ENCODE results near the gene PRADC1.

PRADC1 gene

DNA sequence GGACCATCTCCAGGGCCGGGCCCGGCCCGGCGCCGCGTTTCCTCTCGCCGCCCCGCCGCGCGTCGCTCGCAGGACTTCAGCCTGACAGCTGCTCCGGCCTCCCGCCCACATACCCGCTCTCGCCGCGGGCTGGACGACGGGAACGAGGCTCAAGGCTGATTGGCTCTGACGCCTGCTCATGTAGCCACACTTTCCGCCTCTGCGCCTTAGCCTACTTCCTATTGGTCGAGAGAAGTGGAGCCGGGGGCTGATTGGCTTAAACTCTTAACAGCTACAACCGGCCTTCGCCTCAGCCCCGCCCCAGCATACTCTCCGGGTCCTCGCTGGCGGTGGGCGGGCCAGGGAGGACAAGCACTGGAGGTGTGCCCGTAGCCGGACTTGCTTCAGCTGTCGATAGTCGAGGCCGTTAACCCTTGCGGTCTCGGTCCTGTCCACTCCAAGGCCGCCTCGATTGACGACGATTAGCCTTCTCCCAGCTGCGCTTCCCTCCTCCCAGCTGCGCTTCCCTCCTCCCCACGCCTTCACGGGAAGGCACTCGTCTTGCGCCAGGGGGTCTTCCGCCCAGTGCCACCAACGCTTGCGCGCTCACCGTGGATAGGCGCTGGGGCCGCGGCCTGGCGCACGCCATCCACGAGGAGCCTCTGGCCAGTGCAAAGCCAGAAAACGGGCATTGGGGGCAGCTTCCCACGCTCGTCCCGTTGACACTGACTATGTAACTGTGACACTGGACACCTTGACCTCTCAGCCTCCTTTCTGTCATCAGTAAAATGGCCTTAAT, at the start of gene PRADC1:
PRADC1 (minus strand) TSS at position 86 of the 778 bp plus-strand sequence; CDS start at position 7, 79 bp downstream.
- peak within 1 kb of the TSS; percentile 97 for H3K27ac Mint-ChIP-seq
- peak within 1 kb of the TSS; percentile 100 for H3K4me3 Mint-ChIP-seq
- H3K4me1 Mint-ChIP-seq (ENCODE audit: low read depth): peaks cover 31% of the 10 kb centered on the region
- no peaks in the 10 kb centered on the region for H3K9me3 Mint-ChIP-seq (ENCODE audit: low read depth)
- H3K36me3 Mint-ChIP-seq: peaks cover 11% of the 10 kb centered on the region
- H3K27me3 Mint-ChIP-seq: no peaks in the 10 kb centered on the region

DNA sequence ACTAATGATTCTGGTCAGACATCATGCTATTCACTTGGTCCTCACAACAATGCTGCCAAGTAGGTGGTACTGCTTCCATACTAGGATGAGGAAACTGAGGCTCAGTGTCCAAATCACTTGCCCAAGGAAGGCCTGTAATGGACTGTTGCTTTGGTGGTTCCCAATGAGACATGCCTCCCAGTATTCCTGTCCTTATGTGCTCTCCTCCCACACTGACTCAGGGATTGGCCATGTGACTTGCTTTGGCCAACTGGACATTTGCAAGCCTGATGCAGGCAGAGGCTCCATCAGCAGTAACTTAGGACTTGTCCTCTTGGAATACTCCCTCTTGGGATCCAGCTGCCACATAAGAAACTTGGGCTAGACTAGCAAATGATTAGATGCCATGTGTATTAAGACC, 48.2 kb upstream of the PRADC1 start:
- Mint-ChIP-seq H3K27ac (no peak overlapping the region), H3K4me1 (ENCODE audit: low read depth) (peaks cover 40% of the 10 kb centered on the region), H3K9me3 (ENCODE audit: low read depth) (no peaks in the 10 kb centered on the region), H3K27me3 (no peaks in the 10 kb centered on the region), H3K36me3 (peaks cover 11% of the 10 kb centered on the region), H3K4me3 (no peak overlapping the region)

DNA sequence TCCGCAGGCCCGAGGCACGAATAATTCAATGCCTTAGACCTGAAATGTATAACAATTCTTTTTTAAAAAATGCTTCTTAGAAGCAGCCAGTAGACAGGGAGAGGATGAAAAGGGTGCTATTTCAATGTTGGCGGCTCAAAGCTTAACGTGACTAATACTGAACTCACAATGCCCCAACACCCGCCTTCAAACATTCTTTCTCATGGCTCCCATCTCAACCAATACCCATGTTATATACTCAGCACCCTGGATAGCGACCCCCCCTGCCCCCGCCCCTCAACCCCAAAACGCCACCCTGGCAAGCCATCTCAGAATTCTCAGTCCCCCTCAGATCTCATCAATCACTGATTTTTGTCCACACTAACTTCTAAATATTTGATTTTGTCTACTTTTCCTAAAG, 46.8 kb upstream of the PRADC1 start:
- Mint-ChIP-seq H3K36me3 (peaks cover 11% of the 10 kb centered on the region), H3K27ac (no peak overlapping the region), H3K27me3 (no peaks in the 10 kb centered on the region), H3K4me1 (ENCODE audit: low read depth) (peaks cover 28% of the 10 kb centered on the region), H3K4me3 (no peak overlapping the region), H3K9me3 (ENCODE audit: low read depth) (no peaks in the 10 kb centered on the region)

DNA sequence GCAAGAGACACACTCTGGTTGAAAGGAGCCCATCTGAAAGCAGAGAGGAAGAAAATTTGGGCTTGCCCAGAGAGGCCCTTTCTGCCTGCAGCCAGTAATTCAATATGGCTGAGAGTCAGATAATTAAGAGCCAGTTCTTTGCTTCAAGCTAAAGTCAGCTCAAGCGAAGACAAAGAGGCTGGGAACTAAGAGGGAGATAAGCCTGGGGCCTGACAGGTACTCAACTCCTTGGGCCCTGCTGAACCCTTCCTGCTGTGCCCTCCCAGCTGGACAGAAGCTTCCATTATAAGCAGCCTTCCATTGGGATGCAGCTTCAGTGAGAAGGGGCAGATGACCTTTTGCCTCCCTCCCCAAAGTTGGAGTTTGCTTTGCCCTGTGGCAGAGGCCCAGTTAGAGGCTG, 39.2 kb upstream of the PRADC1 start:
- no peaks in the 10 kb centered on the region for H3K9me3 Mint-ChIP-seq (ENCODE audit: low read depth)
- H3K27me3 Mint-ChIP-seq: no peaks in the 10 kb centered on the region
- H3K27ac Mint-ChIP-seq: no peak overlapping the region
- peaks cover 18% of the 10 kb centered on the region for H3K4me1 Mint-ChIP-seq (ENCODE audit: low read depth)
- no peak overlapping the region for H3K4me3 Mint-ChIP-seq
- H3K36me3 Mint-ChIP-seq: peaks cover 10% of the 10 kb centered on the region

DNA sequence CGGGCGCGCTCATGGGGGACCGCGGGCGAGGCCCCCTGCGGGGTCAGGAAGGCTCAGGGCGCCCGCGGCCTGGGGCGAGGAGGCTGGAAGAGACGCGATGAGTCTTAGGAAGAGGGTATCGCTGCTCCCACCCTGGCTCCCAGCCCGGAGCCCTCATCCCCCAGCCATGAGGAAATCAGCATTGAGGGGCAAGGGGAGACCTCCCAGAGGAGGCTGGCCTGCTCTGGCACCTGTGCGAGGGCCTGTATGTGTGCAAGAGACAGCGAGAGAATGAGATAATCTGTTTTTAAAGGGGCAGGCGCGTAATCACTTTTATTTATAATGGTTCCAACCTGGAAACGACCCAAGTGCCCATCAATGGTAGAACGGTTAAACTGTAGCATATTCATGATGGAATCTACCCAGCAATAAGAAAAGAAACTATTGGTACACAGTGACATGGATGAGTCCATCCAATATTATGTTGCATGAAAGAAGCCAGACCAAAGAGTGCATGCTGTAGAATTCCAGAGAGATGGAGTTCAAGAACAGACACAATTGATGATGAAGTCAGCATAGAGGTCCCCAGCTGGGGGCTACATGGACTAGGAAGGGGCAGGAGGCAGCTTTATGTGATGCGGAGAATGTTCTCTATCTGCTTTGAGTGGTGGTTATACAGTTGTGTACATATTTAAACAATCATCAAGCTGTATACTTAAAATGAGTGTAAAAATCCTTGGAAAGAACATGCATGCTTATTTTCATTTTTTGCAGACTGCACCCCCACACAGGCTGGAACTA, 36.8 kb upstream of the PRADC1 start:
- H3K27ac Mint-ChIP-seq: no peak overlapping the region
- H3K27me3 Mint-ChIP-seq: no peaks in the 10 kb centered on the region
- peaks cover 13% of the 10 kb centered on the region for H3K36me3 Mint-ChIP-seq
- peaks cover 24% of the 10 kb centered on the region for H3K4me1 Mint-ChIP-seq (ENCODE audit: low read depth)
- no peaks in the 10 kb centered on the region for H3K9me3 Mint-ChIP-seq (ENCODE audit: low read depth)
- H3K4me3 Mint-ChIP-seq: peak overlapping the region; percentile 70

DNA sequence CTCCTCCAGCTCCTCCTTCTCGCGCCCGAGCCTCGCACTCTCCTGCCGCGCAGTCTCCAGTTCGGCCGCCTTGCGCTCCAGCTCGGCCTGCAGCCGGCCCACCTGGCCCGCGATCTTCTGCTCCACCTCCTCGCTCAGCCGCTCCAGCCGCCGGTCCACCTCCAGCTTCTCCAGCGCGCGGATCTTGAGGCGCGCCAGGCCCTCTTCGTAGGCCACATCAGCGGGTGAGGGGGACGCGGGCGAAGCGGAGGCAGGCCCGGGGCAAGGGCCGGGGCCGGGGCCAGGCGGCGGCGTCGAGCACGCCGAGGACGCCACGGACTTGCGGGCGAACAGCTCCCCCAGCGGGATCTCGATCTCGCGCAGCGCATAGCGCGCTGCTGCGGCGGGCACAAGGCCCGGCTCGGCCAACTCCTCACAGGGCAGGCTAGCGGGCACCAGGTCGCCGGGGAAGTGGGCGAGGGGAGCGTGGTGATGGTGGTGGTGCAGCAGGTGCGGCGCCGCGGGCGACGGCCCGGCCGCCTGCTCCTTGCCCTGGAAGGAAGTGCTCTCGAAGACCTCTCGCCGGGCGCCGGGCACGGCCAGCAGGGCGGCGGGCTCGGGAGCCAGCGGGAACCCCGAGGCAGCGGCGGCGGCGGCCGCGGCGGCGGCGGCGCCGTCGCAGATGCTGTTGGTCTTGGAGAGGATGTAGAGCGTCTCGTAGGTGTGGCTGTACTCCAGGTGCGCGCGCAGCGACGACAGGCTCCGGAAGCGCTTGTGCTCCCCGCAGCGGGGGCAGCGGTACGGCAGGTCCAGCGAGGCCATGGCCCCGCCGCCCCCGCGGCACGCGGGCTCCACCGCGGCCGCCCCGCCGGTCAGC, 36.0 kb upstream of the PRADC1 start:
- H3K4me1 Mint-ChIP-seq (ENCODE audit: low read depth): peaks cover 24% of the 10 kb centered on the region
- H3K36me3 Mint-ChIP-seq: peaks cover 13% of the 10 kb centered on the region
- peak overlapping the region; percentile 71 for H3K4me3 Mint-ChIP-seq
- no peaks in the 10 kb centered on the region for H3K27me3 Mint-ChIP-seq
- H3K27ac Mint-ChIP-seq: no peak overlapping the region
- H3K9me3 Mint-ChIP-seq (ENCODE audit: low read depth): no peaks in the 10 kb centered on the region

DNA sequence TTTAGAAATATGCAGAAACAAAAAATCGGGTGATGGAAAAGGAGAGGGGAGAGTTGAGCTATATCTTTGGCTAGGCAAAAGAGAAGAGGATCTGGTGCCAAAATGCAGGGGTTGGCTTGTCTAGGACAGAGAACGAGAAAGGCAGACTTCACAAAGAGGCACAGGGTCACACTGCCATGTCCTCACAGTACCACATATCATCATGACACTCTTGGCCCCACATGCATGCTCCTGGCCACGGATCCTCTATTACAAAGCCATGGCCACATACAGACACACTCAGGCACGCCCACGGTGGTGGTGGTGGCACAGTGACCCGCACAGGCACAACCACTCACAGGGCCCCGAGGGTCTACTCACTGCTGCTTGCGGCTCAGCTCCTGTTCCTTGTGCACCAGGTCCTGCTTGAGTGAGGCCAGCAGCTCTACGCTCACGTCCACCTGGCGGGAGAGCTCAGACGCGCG, 35.4 kb upstream of the PRADC1 start:
- no peaks in the 10 kb centered on the region for H3K27me3 Mint-ChIP-seq
- H3K27ac Mint-ChIP-seq: peak overlapping the region; percentile 61
- H3K4me1 Mint-ChIP-seq (ENCODE audit: low read depth): peaks cover 24% of the 10 kb centered on the region
- H3K36me3 Mint-ChIP-seq: peaks cover 11% of the 10 kb centered on the region
- no peaks in the 10 kb centered on the region for H3K9me3 Mint-ChIP-seq (ENCODE audit: low read depth)
- H3K4me3 Mint-ChIP-seq: peak overlapping the region; percentile 71

DNA sequence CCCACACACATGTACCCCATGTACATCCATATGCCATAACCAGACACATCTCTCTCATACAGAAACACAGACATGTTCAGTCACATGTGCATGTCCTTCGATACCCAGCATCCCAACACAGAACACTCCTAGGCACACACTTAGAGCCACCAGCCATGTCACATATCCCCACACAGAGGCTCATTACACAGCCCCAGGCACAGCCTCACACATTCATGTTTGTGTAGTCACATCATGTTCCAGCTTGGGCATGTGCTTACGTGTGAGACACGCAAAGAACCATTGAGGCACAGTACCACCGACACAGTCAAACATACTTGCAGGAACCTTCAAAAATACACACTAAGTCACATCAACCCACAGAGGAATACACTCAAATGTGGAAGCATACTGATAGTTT, 34.0 kb upstream of the PRADC1 start:
- Mint-ChIP-seq H3K36me3 (peaks cover 11% of the 10 kb centered on the region), H3K4me1 (ENCODE audit: low read depth) (peaks cover 24% of the 10 kb centered on the region), H3K27me3 (no peaks in the 10 kb centered on the region), H3K9me3 (ENCODE audit: low read depth) (no peaks in the 10 kb centered on the region), H3K4me3 (no peak overlapping the region), H3K27ac (peak overlapping the region; percentile 1)

DNA sequence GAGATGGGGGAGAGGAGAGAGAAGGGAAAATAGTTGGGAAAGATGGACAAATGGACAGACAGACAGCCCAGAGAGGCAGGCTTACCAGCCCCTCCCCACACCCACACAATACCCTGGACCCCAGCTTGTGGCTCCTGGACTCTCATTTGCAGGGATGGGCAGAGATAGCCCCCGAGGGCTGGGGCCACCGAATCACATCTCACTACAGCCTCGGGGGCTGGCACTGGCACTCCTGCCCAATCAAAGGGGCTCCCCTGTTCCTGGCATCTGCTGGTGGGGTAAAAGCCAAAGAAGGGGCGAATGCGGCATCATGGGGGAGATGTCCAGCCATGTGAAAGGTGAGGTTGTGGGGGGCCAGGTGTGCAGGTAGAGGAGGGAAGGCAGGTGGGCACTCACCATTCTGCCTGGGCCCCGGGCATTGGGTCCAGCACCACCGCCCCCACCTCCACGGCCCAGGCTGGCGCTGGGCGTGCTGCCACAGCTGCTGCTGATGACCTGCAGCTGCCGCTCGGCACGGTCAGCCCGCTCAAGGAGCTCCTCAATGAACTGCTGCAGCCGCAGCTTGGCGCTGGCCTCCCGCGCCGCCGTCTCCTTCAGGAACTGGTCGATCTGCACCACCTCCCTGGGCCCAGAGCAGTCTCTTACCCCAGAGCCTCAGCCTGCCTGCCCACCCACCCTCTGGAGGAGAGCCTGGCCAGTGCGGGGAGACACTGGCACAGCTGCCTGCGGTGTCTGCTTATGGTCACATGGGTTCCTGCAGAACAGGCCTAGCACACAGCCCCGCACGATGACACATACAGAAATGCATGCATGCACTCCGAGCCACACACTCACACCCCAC, 33.2 kb upstream of the PRADC1 start:
- Mint-ChIP-seq H3K27me3 (no peaks in the 10 kb centered on the region), H3K9me3 (ENCODE audit: low read depth) (no peaks in the 10 kb centered on the region), H3K4me1 (ENCODE audit: low read depth) (peaks cover 24% of the 10 kb centered on the region), H3K36me3 (peaks cover 13% of the 10 kb centered on the region), H3K27ac (no peak overlapping the region), H3K4me3 (no peak overlapping the region)

DNA sequence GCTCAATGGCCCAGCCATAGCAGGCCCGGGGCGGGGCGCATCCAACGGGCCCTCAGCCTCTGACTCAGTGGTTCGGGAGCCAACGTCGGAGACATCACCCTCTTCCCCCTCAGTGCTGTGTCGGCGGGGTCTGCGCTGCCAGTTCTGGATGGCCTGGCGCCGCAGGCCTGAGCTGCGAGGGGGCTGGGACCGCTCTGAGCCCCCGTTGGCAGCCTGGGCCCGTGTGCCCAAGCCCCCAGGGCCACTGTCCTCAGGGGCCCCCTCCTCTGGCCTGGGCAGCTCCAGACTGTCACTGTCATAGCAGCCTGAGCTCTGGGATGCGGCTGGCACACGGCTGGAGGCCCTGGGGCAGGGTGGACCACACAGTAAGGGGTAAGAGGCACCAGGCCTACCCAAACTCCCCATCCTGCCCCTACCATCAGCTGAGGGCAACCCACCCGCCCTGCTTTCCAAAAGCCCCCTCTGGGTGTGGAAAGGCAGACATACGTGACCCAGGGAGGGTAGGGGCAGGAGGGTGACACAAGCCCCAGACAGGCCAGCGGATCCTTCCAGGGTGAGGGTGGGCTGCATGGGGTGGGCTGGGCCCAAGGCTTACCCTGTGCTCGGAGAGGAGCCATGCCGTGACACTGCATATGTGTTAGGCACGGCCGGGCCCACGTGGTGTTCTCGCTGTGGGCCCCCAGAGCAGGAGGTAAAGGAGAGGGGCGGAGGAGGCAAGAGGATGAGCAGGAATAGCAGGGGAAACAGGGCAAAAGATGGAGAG, 32.4 kb upstream of the PRADC1 start:
- Mint-ChIP-seq H3K9me3 (ENCODE audit: low read depth) (no peaks in the 10 kb centered on the region), H3K4me3 (no peak overlapping the region), H3K36me3 (peaks cover 13% of the 10 kb centered on the region), H3K4me1 (ENCODE audit: low read depth) (peaks cover 24% of the 10 kb centered on the region), H3K27me3 (no peaks in the 10 kb centered on the region), H3K27ac (no peak overlapping the region)

DNA sequence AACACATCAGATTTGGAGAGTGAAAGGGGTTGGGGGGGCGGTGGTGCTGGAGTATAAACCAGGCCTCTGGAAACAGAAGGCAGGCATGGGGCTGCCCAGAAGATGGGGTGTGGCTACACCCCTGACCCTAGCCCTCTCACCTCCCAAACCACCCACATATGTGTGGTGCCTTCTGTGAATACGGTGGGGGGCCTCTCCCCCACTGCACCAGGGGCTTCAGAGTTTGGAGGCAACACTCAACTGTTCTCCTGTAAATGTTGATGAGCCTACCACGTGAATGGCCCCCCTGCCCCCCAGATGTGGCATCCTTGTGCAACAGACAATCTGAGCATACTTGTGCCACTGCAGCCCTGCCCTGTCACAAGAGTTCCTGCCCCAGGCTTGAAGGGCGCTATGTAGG, 31.7 kb upstream of the PRADC1 start:
- Mint-ChIP-seq H3K27ac (no peak overlapping the region), H3K9me3 (ENCODE audit: low read depth) (no peaks in the 10 kb centered on the region), H3K4me1 (ENCODE audit: low read depth) (peaks cover 20% of the 10 kb centered on the region), H3K4me3 (no peak overlapping the region), H3K27me3 (no peaks in the 10 kb centered on the region), H3K36me3 (peaks cover 11% of the 10 kb centered on the region)

DNA sequence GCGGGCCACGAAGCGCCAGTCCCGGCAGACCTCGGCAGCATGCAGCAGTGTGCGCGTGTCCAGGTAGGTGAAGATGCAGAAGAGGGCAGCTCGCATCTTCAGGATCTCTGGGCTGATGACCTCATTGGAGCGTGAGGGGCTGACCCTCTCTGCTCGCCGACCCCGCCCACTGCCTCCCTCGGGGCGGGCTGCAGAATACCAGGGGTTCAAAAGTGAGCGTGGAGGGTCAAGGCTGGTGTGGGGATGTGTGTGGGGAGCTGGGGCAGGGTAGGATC, 31.2 kb upstream of the PRADC1 start:
- Mint-ChIP-seq H3K27ac (no peak overlapping the region), H3K4me3 (no peak overlapping the region), H3K36me3 (peaks cover 11% of the 10 kb centered on the region), H3K27me3 (no peaks in the 10 kb centered on the region), H3K9me3 (ENCODE audit: low read depth) (no peaks in the 10 kb centered on the region), H3K4me1 (ENCODE audit: low read depth) (peaks cover 18% of the 10 kb centered on the region)

DNA sequence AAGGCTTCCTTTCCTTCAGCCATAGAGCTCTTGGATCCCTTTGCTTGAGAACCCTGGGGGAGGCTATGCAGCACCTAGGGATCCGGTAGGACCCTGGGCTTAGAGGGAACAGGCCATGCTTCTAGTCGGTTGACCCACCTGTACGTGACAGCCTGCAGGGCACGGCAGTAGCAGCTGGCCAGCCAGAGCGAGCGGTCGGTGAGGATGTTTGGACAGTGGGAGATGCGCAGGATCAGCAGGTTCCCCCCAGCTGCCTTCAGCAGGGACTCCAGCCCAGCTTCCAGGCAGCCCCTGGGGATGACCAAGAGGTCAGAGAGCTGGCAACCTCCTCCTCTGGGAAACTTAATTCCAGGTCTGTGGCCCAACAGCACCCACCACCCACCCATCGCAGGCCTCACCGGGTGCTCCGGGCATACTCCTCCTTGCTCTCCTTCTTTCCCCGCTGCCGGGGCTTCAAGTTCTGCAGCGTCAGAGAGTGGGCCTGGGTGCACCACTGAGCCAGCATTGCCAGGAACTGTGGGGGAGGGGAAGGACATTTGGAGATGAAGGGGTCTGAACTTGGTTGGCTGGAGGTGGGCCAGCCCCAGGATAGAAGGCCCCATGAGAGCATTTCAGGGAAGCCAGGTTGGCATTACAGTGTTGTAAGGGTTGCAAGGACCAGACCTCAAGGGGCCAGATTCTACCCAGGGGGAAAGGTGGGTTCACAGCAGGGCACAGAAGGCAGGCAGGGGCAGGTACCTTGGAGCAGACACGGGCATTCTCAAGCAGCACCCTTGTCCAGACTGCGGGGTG, 30.7 kb upstream of the PRADC1 start:
- Mint-ChIP-seq H3K27me3 (no peaks in the 10 kb centered on the region), H3K27ac (no peak overlapping the region), H3K36me3 (peaks cover 11% of the 10 kb centered on the region), H3K4me1 (ENCODE audit: low read depth) (peaks cover 18% of the 10 kb centered on the region), H3K9me3 (ENCODE audit: low read depth) (no peaks in the 10 kb centered on the region), H3K4me3 (no peak overlapping the region)

Data from activated naive CD8-positive, alpha-beta T cell (primary cell).